NT2/D1 (cell line): Measurements from ENCODE around the gene F8A3.
"Not testable (repeated sequence)": the region's sequence is repeated elsewhere in the genome, so short reads cannot be mapped to it uniquely, and the experiment has no call there.

Source experiments
- YY1 ChIP-seq: IDR thresholded peaks from 2 replicates; pipeline ENCODE4 v1.6.1; 2011; ENCODE audit not compliant: insufficient read length, insufficient read depth
- ZNF274 ChIP-seq: IDR thresholded peaks from 2 replicates; pipeline ENCODE4 v1.6.1; 2011; ENCODE audit warnings: mild to moderate bottlenecking, low read depth, low read length

DNA sequence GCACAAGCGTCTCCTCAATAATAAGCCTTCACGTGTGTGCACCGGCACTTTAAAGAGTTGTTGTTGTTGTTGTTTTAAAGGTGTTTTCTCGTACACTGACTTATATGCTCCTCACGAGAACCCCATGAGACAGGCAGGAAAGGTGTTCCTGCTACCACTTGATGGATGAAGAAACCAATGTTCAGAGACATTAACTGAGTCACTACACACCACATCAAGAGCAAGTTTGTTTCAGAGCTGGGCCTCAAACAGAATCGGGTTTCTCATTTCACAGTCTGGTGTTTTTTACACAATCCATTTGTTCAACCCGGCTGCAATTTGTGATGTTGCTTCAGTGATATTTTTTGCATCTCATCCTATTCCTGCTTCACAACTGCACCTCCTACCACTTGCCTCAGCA is 18.7 kb upstream of the F8A3 start:
- TF ChIP-seq ZNF274, YY1: not testable (repeated sequence)
